K562 (cell line): ENCODE results near the gene TFF2. TPM values are rescaled to one million over a fixed set of nuclear protein-coding genes. Genes with fewer than 3 reads are reported as not detected.

Source experiments
- ATAC-seq: fragments of 200-7000 bp; cut with Tn5 transposase; 3 replicates; pipeline ENCODE4 v1.9.1; 2020; ENCODE audit warnings: moderate library complexity
- BruUV-seq: library from RNA; stranded (reverse); fragments of 400-500 nt; replicated peaks from 2 replicates; lab custom pipeline; 2021; lab: Mats Ljungman, UMichigan
- CTCF ChIA-PET: fragments of 300-600 bp; formaldehyde crosslinking; extraction: SDS; loops from one replicate; lab custom pipeline; 2021; ENCODE audit warnings: low intra/inter-chr PET ratio; lab: Yijun Ruan, JAX
- POLR2A ChIA-PET: fragments of 300-600, 350-650 bp; sonication (Branson Sonifier 250); formaldehyde crosslinking; extraction: SDS; loops from one replicate; lab custom pipeline; 2021; ENCODE audit warnings: antibody characterized with exemption, inconsistent platforms; lab: Yijun Ruan, JAX
- DNase-seq, 4 experiments: peaks; one replicate each; pipeline versions ENCODE4 v3.0.0 to v3.0.0-alpha.2; 2011 to 2018; ENCODE audit warnings: low spot score in 3 of 4, mixed read lengths in 3 of 4; ENCODE audit errors: extremely low read depth in 1 of 4
- FAIRE-seq: peaks from 2 replicates; lab custom pipeline; 2011; peaks lifted over from hg19 to GRCh38; lab: Jason Lieb, UNC
- H2AFZ ChIP-seq: 2 replicates; pipeline ENCODE4 v1.6.0; 2011; ENCODE audit warnings: low read depth, low read length, control low read depth, inconsistent platforms
- H3K27ac ChIP-seq: fragments of 200-600 bp; 3 replicates; pipeline ENCODE4 v1.8.0; 2011; ENCODE audit warnings: low read depth, mild to moderate bottlenecking, control low read depth, inconsistent platforms, low read length, moderate library complexity, mixed read lengths; ENCODE audit errors: extremely low read depth
- H3K27me3 ChIP-seq, 2 experiments: fragments of 300-600 bp in 1 of 2; 2 replicates in 1 of 2; 3 replicates in 1 of 2; pipeline versions ENCODE4 v1.6.0 to v1.8.0; 2011; ENCODE audit warnings: inconsistent platforms in 2 of 2, low read length in 2 of 2, mild to moderate bottlenecking in 1 of 2, mixed read lengths in 1 of 2, moderate library complexity in 1 of 2; ENCODE audit not compliant: control insufficient read depth in 2 of 2, insufficient read depth in 2 of 2
- H3K36me3 ChIP-seq: fragments of 300-600 bp; 3 replicates; pipeline ENCODE4 v1.8.0; 2011; ENCODE audit warnings: mild to moderate bottlenecking, low read length, inconsistent platforms; ENCODE audit not compliant: control insufficient read depth, insufficient read depth
- H3K4me1 ChIP-seq, 2 experiments: fragments of 200-600 bp in 1 of 2; replicated peaks in 1 of 2; 2 replicates in 1 of 2; 3 replicates in 1 of 2; pipeline versions ENCODE4 v1.5.1 to v1.8.0; 2011; ENCODE audit warnings: inconsistent platforms in 2 of 2, low read length in 2 of 2, mild to moderate bottlenecking in 1 of 2, mixed read lengths in 1 of 2, moderate library complexity in 1 of 2; ENCODE audit not compliant: control insufficient read depth in 2 of 2, insufficient read depth in 2 of 2
- H3K4me2 ChIP-seq: 2 replicates; pipeline ENCODE4 v1.6.1; 2011; ENCODE audit warnings: low read length, control low read depth, inconsistent platforms, mixed read lengths; ENCODE audit not compliant: insufficient read depth
- H3K4me3 ChIP-seq: fragments of 200-600 bp; sonication (generic), shearing (Covaris generic); 2 replicates; pipeline ENCODE4 v1.5.1; 2016; ENCODE audit warnings: control low read depth, inconsistent platforms
- H3K79me2 ChIP-seq: fragments of 200-600 bp; 3 replicates; pipeline ENCODE4 v1.8.0; 2011; ENCODE audit warnings: low read length, inconsistent platforms; ENCODE audit not compliant: control insufficient read depth, insufficient read depth
- H3K9ac ChIP-seq, 2 experiments: 2 replicates each; pipeline versions ENCODE4 v1.6.0 to v1.6.1; 2011; ENCODE audit warnings: low read depth in 2 of 2, low read length in 2 of 2, control low read depth in 1 of 2, inconsistent platforms in 1 of 2, mild to moderate bottlenecking in 1 of 2, mixed read lengths in 1 of 2; ENCODE audit not compliant: insufficient read depth in 1 of 2
- H3K9me1 ChIP-seq: one replicate; pipeline ENCODE4 v1.6.0; 2011; ENCODE audit warnings: inconsistent platforms, mild to moderate bottlenecking, low read length, moderate library complexity; ENCODE audit not compliant: control insufficient read depth, insufficient read depth
- H3K9me3 ChIP-seq: replicated peaks from 2 replicates; pipeline ENCODE4 v1.5.1; 2011; ENCODE audit warnings: low read depth, low read length, inconsistent platforms; ENCODE audit not compliant: control insufficient read depth, insufficient read depth
- H4K20me1 ChIP-seq: replicated peaks from 2 replicates; pipeline ENCODE4 v1.6.1; 2011; ENCODE audit warnings: low read length, inconsistent platforms, mixed read lengths; ENCODE audit not compliant: control insufficient read depth, insufficient read depth
- ARID1B ChIP-seq: fragments of 450-650 bp; IDR thresholded peaks from 2 replicates; pipeline ENCODE4 v1.6.1; 2016; ENCODE audit warnings: antibody characterized with exemption, mild to moderate bottlenecking, inconsistent platforms
- DPF2 ChIP-seq: fragments of 450-650 bp; IDR thresholded peaks from 2 replicates; pipeline ENCODE4 v1.6.1; 2016
- EGR1 ChIP-seq: fragments of 450-650 bp; conservative IDR thresholded peaks from 2 replicates; pipeline ENCODE4 v1.6.1; 2017; ENCODE audit warnings: mild to moderate bottlenecking
- HES1 ChIP-seq: fragments of 450-650 bp; IDR thresholded peaks from 2 replicates; pipeline ENCODE4 v1.6.1; 2016; ENCODE audit warnings: low read depth, mild to moderate bottlenecking, moderate library complexity
- HNRNPK ChIP-seq: fragments of 200-400 bp; formaldehyde crosslinking; IDR thresholded peaks from one replicate; pipeline ENCODE4 v1.6.1; 2018; ENCODE audit warnings: mild to moderate bottlenecking, low read depth, low read length; ENCODE audit not compliant: poor library complexity, severe bottlenecking
- MAZ ChIP-seq, 2 experiments: fragments of 450-650 bp in 1 of 2; sonication (generic) in 1 of 2; formaldehyde crosslinking; IDR thresholded peaks in 1 of 2; conservative IDR thresholded peaks in 1 of 2; 2 replicates each; pipeline versions ENCODE4 v1.4.0 to v1.5.0; 2020; ENCODE audit warnings: mild to moderate bottlenecking in 1 of 2, missing genetic modification reagents in 1 of 2
- MLLT1 ChIP-seq, 2 experiments: fragments of 450-650 bp; IDR thresholded peaks; 2 replicates each; pipeline ENCODE4 v1.6.1; 2016
- RBM17 ChIP-seq: fragments of 200-400 bp; formaldehyde crosslinking; IDR thresholded peaks from 2 replicates; pipeline ENCODE4 v1.6.1; 2017; ENCODE audit warnings: low read depth, mild to moderate bottlenecking, low read length, borderline replicate concordance
- RBM34 ChIP-seq: fragments of 200-400 bp; formaldehyde crosslinking; IDR thresholded peaks from 2 replicates; pipeline ENCODE4 v1.6.1; 2018; ENCODE audit warnings: low read length, borderline replicate concordance; ENCODE audit not compliant: insufficient read depth
- SIRT6 ChIP-seq: IDR thresholded peaks from one replicate; pipeline ENCODE4 v1.6.1; 2012; ENCODE audit warnings: low read depth, mild to moderate bottlenecking, control low read depth, inconsistent platforms, low read length, moderate library complexity
- SMARCA4 ChIP-seq: fragments of 450-650 bp; IDR thresholded peaks from 2 replicates; pipeline ENCODE4 v1.6.1; 2016
- TFAP4 ChIP-seq: sonication (generic); formaldehyde crosslinking; IDR thresholded peaks from 2 replicates; pipeline ENCODE4 v1.8.0; 2022; ENCODE audit warnings: missing genetic modification reagents, mild to moderate bottlenecking, moderate library complexity, borderline replicate concordance
- ZBTB1 ChIP-seq: sonication (generic); formaldehyde crosslinking; IDR thresholded peaks from 2 replicates; pipeline ENCODE4 v1.8.1; 2023; ENCODE audit warnings: missing genetic modification reagents, low read depth, mild to moderate bottlenecking, borderline replicate concordance
- ZC3H8 ChIP-seq: fragments of 450-650 bp; IDR thresholded peaks from 2 replicates; pipeline ENCODE4 v1.6.1; 2017
- ZFP36 ChIP-seq: fragments of 150-350 bp; IDR thresholded peaks from 2 replicates; pipeline ENCODE4 v1.6.1; 2018; ENCODE audit warnings: low read length, low read depth; ENCODE audit not compliant: partially characterized antibody
- WGBS: fragments of 100-300 bp; shearing (Covaris generic); methylation state at CpG from one replicate; pipeline ENCODE4 v1.1.6; 2016; ENCODE audit warnings: low coverage, mixed read lengths; ENCODE audit not compliant: insufficient coverage; ENCODE audit errors: missing lambda C conversion rate; 5-methylcytosine and 5-hydroxymethylcytosine counted together
- in situ Hi-C: fragments of 300-500 bp; cut with MboI; formaldehyde crosslinking; loops from 4 replicates; pipeline ENCODE4 v1.15.0; 2018; ENCODE audit warnings: inconsistent platforms, mixed read lengths
- intact Hi-C: fragments of 100-400 bp; cut with micrococcal nuclease; formaldehyde crosslinking; loops from 2 replicates; pipeline ENCODE4 v1.14.2; 2022
- polyA plus RNA-seq, 8 experiments: library from polyadenylated mRNA; depleted of rRNA in 4 of 8; stranded (reverse) in 5 of 8; unstranded in 3 of 8; fragments of >200 nt; fragmentation: Nextera tagmentation in 2 of 8; fragmentation: Illumina TruSeq in 1 of 8; extraction: Ambion mirVana in 2 of 8; extraction: Trizol in 1 of 8; gene quantifications; 2 replicates each; pipeline versions ENCODE4 v1.2.1 to v1.2.3, GENCODE V29; 2011 to 2014; ENCODE audit warnings: inconsistent platforms in 1 of 8, missing spikeins in 1 of 8
- total RNA-seq, 7 experiments: library from RNA; depleted of rRNA in 6 of 7; stranded (reverse); fragments of >200 nt in 6 of 7; fragmentation: Illumina TruSeq in 2 of 7; extraction: Trizol in 2 of 7; gene quantifications; 2 replicates each; pipeline versions ENCODE4 v1.2.1 to v1.2.3, GENCODE V29; 2011 to 2021; ENCODE audit warnings: low replicate concordance in 1 of 7
- TF ChIP-seq, protein P1 (sequence below), 2 experiments: IDR thresholded peaks; 2 replicates each; pipeline ENCODE4 v1.6.1; 2011; ENCODE audit warnings: borderline replicate concordance in 1 of 2, control low read depth in 1 of 2, low read depth in 1 of 2, low read length in 1 of 2, mild to moderate bottlenecking in 1 of 2, mixed read lengths in 1 of 2, moderate library complexity in 1 of 2; ENCODE audit not compliant: insufficient read depth in 1 of 2, insufficient read length in 1 of 2, poor library complexity in 1 of 2, severe bottlenecking in 1 of 2; ENCODE audit errors: extremely low read depth in 1 of 2

Gene TFF2
- total and polyA plus RNA-seq, 9 of the 15 experiments (the other 6 are each of a cell fraction or from before 2014, with no cell fraction given): not detected

DNA sequence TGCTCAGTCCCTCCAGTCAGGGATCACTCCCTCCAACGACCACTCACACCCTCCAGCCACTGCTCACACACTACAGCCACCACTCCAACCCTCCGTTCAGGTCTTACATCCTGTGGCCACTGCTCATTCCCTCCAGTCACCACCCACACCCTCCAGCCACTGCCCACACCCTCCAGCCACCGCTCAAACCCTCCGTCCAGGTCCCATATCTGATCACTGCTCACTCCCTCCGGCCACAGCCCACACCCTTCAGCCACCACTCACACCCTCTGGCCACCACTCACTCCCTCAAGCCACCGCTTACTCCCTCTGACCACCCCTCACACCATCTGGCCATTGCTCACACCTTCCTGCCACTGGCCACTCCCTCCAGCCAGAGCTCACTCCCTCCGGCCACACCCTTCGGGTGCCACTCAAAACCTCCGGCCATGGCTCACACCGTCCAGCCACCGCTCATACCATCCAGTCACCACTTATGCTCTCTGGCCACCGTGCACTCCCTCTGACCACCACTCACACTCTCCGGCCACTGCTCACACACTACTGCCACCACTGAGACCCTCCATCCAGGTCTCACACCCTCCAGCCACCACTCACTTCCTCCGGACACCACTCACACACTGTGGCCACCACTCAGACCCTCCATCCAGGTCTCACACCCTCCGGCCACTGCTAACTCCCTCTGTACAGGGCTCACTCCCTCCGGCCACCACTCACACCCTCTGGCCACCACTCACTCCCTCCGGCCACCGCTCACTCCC, 20.3 kb upstream of the TFF2 start:
- H3K9me3 ChIP-seq: no peaks in the 10 kb centered on the region
- H3K4me3 ChIP-seq: no peak overlapping the region
- peaks cover 13% of the 10 kb centered on the region; the same call in 1 of the 2 replicates for H4K20me1 ChIP-seq
- peaks cover 12 to 45% of the 10 kb centered on the region in 2 experiments; a peak in 4 of 5 replicates for H3K27me3 ChIP-seq
- CTCF ChIA-PET: no interaction called here
- DNase-seq: peak; percentile 18 to 60 (median 59)
- FAIRE-seq: no peak
- H3K27ac ChIP-seq: no peak overlapping the region
- H3K36me3 ChIP-seq: no peaks in the 10 kb centered on the region
- intact Hi-C loops (no loop called here), in situ Hi-C loops (no loop called here)
- H3K9ac ChIP-seq: peak overlapping the region in 1 of 2 experiments; percentile 67; a peak in 1 of 4 replicates
- peak; percentile 61 for ATAC-seq
- no peak overlapping the region; the same call in 1 of the 2 replicates for H3K4me2 ChIP-seq
- no peak overlapping the region for H2AFZ ChIP-seq
- peaks cover 13 to 35% of the 10 kb centered on the region in 2 experiments; a peak in 4 of 5 replicates for H3K4me1 ChIP-seq
- WGBS: 22% methylated on average over 18 of the region's 18 CpGs
- H3K79me2 ChIP-seq: no peaks in the 10 kb centered on the region
- POLR2A ChIA-PET: no interaction called here
- no TSS peak for BruUV-seq
- no peaks in the 10 kb centered on the region for H3K9me1 ChIP-seq
- TF ChIP-seq ZBTB1 (CRISPR knock-in tag): peak; percentile 75; the same call in 1 of the 2 replicates
- TF ChIP-seq EGR1: peak; percentile 83
- peak in 1 of 2 experiments; percentile 27; a peak in 1 of 4 replicates for TF ChIP-seq MAZ (CRISPR knock-in tag; conservative IDR thresholded peaks at IDR 0.05 in 1 of 2, IDR thresholded peaks at IDR 0.05 in 1 of 2)
- TF ChIP-seq SMARCA4: 0 out of 2 replicates have a peak, but pooled peaks have one; percentile 30
- peak; percentile 53; the same call in 1 of the 2 replicates for TF ChIP-seq ARID1B
- no peak for TF ChIP-seq RBM34
- TF ChIP-seq SIRT6: no peak
- no peak for TF ChIP-seq ZC3H8
- peak; percentile 29; the same call in 1 of the 2 replicates for TF ChIP-seq TFAP4 (CRISPR knock-in tag)
- no peak for TF ChIP-seq RBM17
- TF ChIP-seq MLLT1 (IDR thresholded peaks at IDR 0.05): 0 out of 4 replicates have a peak, but pooled peaks of 1 of the 2 experiments have one; percentile 46
- TF ChIP-seq HES1: peak; percentile 65; the same call in 1 of the 2 replicates
- TF ChIP-seq HNRNPK: no peak
- TF ChIP-seq, protein P1, sequence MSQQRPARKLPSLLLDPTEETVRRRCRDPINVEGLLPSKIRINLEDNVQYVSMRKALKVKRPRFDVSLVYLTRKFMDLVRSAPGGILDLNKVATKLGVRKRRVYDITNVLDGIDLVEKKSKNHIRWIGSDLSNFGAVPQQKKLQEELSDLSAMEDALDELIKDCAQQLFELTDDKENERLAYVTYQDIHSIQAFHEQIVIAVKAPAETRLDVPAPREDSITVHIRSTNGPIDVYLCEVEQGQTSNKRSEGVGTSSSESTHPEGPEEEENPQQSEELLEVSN (IDR thresholded peaks at IDR 0.05; ENCODE audit: borderline replicate concordance in 1 of 2, extremely low read depth in 1 of 2, insufficient read depth in 1 of 2, insufficient read length in 1 of 2, low read depth in 1 of 2, low read length in 1 of 2, poor library complexity in 1 of 2, severe bottlenecking in 1 of 2): peak in 1 of 2 experiments; percentile 24
- peak; percentile 34 for TF ChIP-seq ZFP36
- TF ChIP-seq DPF2: 0 out of 2 replicates have a peak, but pooled peaks have one; percentile 39
